Natural killer cell treated with Interleukin-12 subunit alpha and Interleukin-12 subunit beta and Interleukin-15 and Interleukin-18, amount 100 ng/mL, for 72 hours (primary cell): Measurements from ENCODE around the gene MAT2A. TPM values are rescaled to one million over a fixed set of nuclear protein-coding genes. Genes with fewer than 3 reads are reported as not detected.

Experiments used
- ATAC-seq, 2 donors: fragments of 150-1000 bp; cut with Tn5 transposase in 1 of 2; sonication (Bioruptor Pico), chemical (Tn5 transposase) in 1 of 2; 2 replicates each; pipeline ENCODE4 v1.10.0; 2021
- DNase-seq: peaks from one replicate; pipeline ENCODE4 v3.0.0; 2022; ENCODE audit warnings: low spot score
- H3K27ac Mint-ChIP-seq, 2 donors: 1 replicate in 1 of 2; 2 replicates in 1 of 2; pipeline ENCODE4 v1.8.0; 2022; ENCODE audit warnings: mixed read lengths in 2 of 2, mild to moderate bottlenecking in 1 of 2, moderate library complexity in 1 of 2
- H3K27me3 Mint-ChIP-seq, 2 donors: 1 replicate in 1 of 2; 2 replicates in 1 of 2; pipeline ENCODE4 v1.8.0; 2022; ENCODE audit warnings: mixed read lengths in 2 of 2
- H3K36me3 Mint-ChIP-seq: one replicate; pipeline ENCODE4 v1.8.0; 2022; ENCODE audit warnings: mixed read lengths
- H3K4me1 Mint-ChIP-seq, 2 donors: 1 replicate in 1 of 2; 2 replicates in 1 of 2; pipeline ENCODE4 v1.8.0; 2022; ENCODE audit warnings: low read depth in 2 of 2, mixed read lengths in 2 of 2, mild to moderate bottlenecking in 1 of 2
- H3K4me3 Mint-ChIP-seq: one replicate; pipeline ENCODE4 v1.8.0; 2022; ENCODE audit warnings: mixed read lengths
- H3K9me3 Mint-ChIP-seq: 2 replicates; pipeline ENCODE4 v1.8.0; 2022; ENCODE audit warnings: mixed read lengths
- total RNA-seq, 2 donors: library from RNA; stranded (reverse); gene quantifications; one replicate each; pipeline ENCODE4 v1.2.3, GENCODE V29; 2022

MAT2A gene
- total RNA-seq, 2 donors from 2014 or later: 246 to 503 TPM

- no peaks in the 10 kb centered on the region for H3K27me3 Mint-ChIP-seq
- peaks cover 6% of the 10 kb centered on the region for H3K36me3 Mint-ChIP-seq
- peak; percentile 93 for DNase-seq
- no peaks in the 10 kb centered on the region for H3K9me3 Mint-ChIP-seq
- H3K27ac Mint-ChIP-seq: peak within 1 kb of the TSS; percentile 89 to 96
- peak within 1 kb of the TSS; percentile 98 for H3K4me3 Mint-ChIP-seq
- peaks cover 11 to 21% of the 10 kb centered on the region in 2 donors for H3K4me1 Mint-ChIP-seq
- ATAC-seq: peak; percentile 97 to 98
Measured at GRCh38 chr2:85561280-85562212, 22.6 kb downstream of the MAT2A start, which contains the start of gene GGCX. TSS of gene GGCX (minus strand) at chr2:85561493. CDS start at chr2:85561428, 65 bp downstream.

- peaks cover 11 to 21% of the 10 kb centered on the region in 2 donors for H3K4me1 Mint-ChIP-seq
- peak overlapping the region in 1 of 2 donors; percentile 5 for H3K27ac Mint-ChIP-seq
- H3K9me3 Mint-ChIP-seq: no peaks in the 10 kb centered on the region
- ATAC-seq (no peak), DNase-seq (no peak)
- H3K4me3 Mint-ChIP-seq: no peak overlapping the region
- no peaks in the 10 kb centered on the region for H3K27me3 Mint-ChIP-seq
- no peaks in the 10 kb centered on the region for H3K36me3 Mint-ChIP-seq
Measured at GRCh38 chr2:85564144-85564563, 25.2 kb downstream of the MAT2A start.

GRCh38 chr2:85566265-85566664 lies 27.3 kb downstream of the MAT2A start:
- H3K27me3 Mint-ChIP-seq: peaks cover 5 to 13% of the 10 kb centered on the region in 2 donors
- ATAC-seq (no peak), DNase-seq (no peak)
- H3K9me3 Mint-ChIP-seq: no peaks in the 10 kb centered on the region
- no peak overlapping the region for H3K4me3 Mint-ChIP-seq
- H3K27ac Mint-ChIP-seq: no peak overlapping the region
- H3K4me1 Mint-ChIP-seq: peaks cover 5 to 6% of the 10 kb centered on the region in 2 donors
- no peaks in the 10 kb centered on the region for H3K36me3 Mint-ChIP-seq

- Mint-ChIP-seq H3K36me3 (no peaks in the 10 kb centered on the region), H3K9me3 (no peaks in the 10 kb centered on the region), H3K27me3 (peaks cover 0 to 3% of the 10 kb centered on the region in 2 donors), H3K27ac (no peak overlapping the region), H3K4me3 (no peak overlapping the region), H3K4me1 (peaks cover 18 to 27% of the 10 kb centered on the region in 2 donors)
- DNase-seq (peak; percentile 2), ATAC-seq (no peak)
Measured at GRCh38 chr2:85575739-85576138, 36.8 kb downstream of the MAT2A start.

GRCh38 chr2:85577063-85577385 lies 38.1 kb downstream of the MAT2A start:
- peaks cover 6% of the 10 kb centered on the region for H3K36me3 Mint-ChIP-seq
- no peaks in the 10 kb centered on the region for H3K27me3 Mint-ChIP-seq
- no peaks in the 10 kb centered on the region for H3K9me3 Mint-ChIP-seq
- ATAC-seq (no peak), DNase-seq (peak; percentile 47)
- H3K4me3 Mint-ChIP-seq: peak overlapping the region; percentile 95
- peaks cover 25 to 27% of the 10 kb centered on the region in 2 donors for H3K4me1 Mint-ChIP-seq
- H3K27ac Mint-ChIP-seq: peak overlapping the region; percentile 90 to 94

- H3K27me3 Mint-ChIP-seq: no peaks in the 10 kb centered on the region
- peaks cover 12% of the 10 kb centered on the region for H3K36me3 Mint-ChIP-seq
- peak within 1 kb of the TSS; percentile 90 to 94 for H3K27ac Mint-ChIP-seq
- H3K9me3 Mint-ChIP-seq: no peaks in the 10 kb centered on the region
- DNase-seq (peak; percentile 74), ATAC-seq (peak; percentile 84 to 88)
- peaks cover 29 to 30% of the 10 kb centered on the region in 2 donors for H3K4me1 Mint-ChIP-seq
- H3K4me3 Mint-ChIP-seq: peak within 1 kb of the TSS; percentile 95
Measured at GRCh38 chr2:85577386-85578242, 38.6 kb downstream of the MAT2A start, which contains the start of gene VAMP8. TSS of gene VAMP8 (plus strand) at chr2:85577586. CDS start at chr2:85577647, 61 bp downstream.

- H3K4me1 Mint-ChIP-seq: peaks cover 35 to 37% of the 10 kb centered on the region in 2 donors
- DNase-seq (peak; percentile 62), ATAC-seq (peak; percentile 57 to 59)
- peaks cover 13% of the 10 kb centered on the region for H3K36me3 Mint-ChIP-seq
- H3K27ac Mint-ChIP-seq: peak overlapping the region; percentile 90 to 94
- H3K9me3 Mint-ChIP-seq: no peaks in the 10 kb centered on the region
- peak overlapping the region; percentile 95 for H3K4me3 Mint-ChIP-seq
- no peaks in the 10 kb centered on the region for H3K27me3 Mint-ChIP-seq
Measured at GRCh38 chr2:85578243-85579180, 39.5 kb downstream of the MAT2A start.

GRCh38 chr2:85579266-85579935 lies 40.4 kb downstream of the MAT2A start:
- Mint-ChIP-seq H3K9me3 (no peaks in the 10 kb centered on the region), H3K27me3 (no peaks in the 10 kb centered on the region), H3K4me1 (peaks cover 41 to 42% of the 10 kb centered on the region in 2 donors), H3K36me3 (peaks cover 13% of the 10 kb centered on the region), H3K27ac (peak overlapping the region; percentile 90 to 94), H3K4me3 (peak overlapping the region; percentile 95)
- DNase-seq: peak; percentile 23
- no peak for ATAC-seq

- Mint-ChIP-seq H3K27me3 (no peaks in the 10 kb centered on the region), H3K4me1 (peaks cover 47% of the 10 kb centered on the region in 2 donors), H3K9me3 (no peaks in the 10 kb centered on the region), H3K36me3 (peaks cover 13% of the 10 kb centered on the region), H3K27ac (peak overlapping the region in 1 of 2 donors; percentile 94), H3K4me3 (no peak overlapping the region)
- DNase-seq: no peak
- no peak for ATAC-seq
Measured at GRCh38 chr2:85580206-85580605, 41.2 kb downstream of the MAT2A start.

- no peak overlapping the region for H3K4me3 Mint-ChIP-seq
- H3K4me1 Mint-ChIP-seq: peaks cover 53 to 55% of the 10 kb centered on the region in 2 donors
- no peaks in the 10 kb centered on the region for H3K9me3 Mint-ChIP-seq
- H3K27me3 Mint-ChIP-seq: no peaks in the 10 kb centered on the region
- peak overlapping the region in 1 of 2 donors; percentile 84 for H3K27ac Mint-ChIP-seq
- peaks cover 13% of the 10 kb centered on the region for H3K36me3 Mint-ChIP-seq
- ATAC-seq (no peak), DNase-seq (no peak)
Measured at GRCh38 chr2:85582492-85582891, 43.5 kb downstream of the MAT2A start.

- H3K9me3 Mint-ChIP-seq: no peaks in the 10 kb centered on the region
- H3K27ac Mint-ChIP-seq: peak overlapping the region; percentile 84 to 95
- ATAC-seq: peak; percentile 81 to 84
- H3K27me3 Mint-ChIP-seq: no peaks in the 10 kb centered on the region
- peak; percentile 80 for DNase-seq
- H3K36me3 Mint-ChIP-seq: peaks cover 13% of the 10 kb centered on the region
- peaks cover 52 to 57% of the 10 kb centered on the region in 2 donors for H3K4me1 Mint-ChIP-seq
- peak overlapping the region; percentile 90 for H3K4me3 Mint-ChIP-seq
Measured at GRCh38 chr2:85583667-85584353, 44.8 kb downstream of the MAT2A start.

- Mint-ChIP-seq H3K36me3 (peaks cover 13% of the 10 kb centered on the region), H3K4me3 (peak within 1 kb of the TSS; percentile 90), H3K4me1 (peaks cover 50 to 57% of the 10 kb centered on the region in 2 donors), H3K9me3 (no peaks in the 10 kb centered on the region), H3K27me3 (no peaks in the 10 kb centered on the region), H3K27ac (peak within 1 kb of the TSS; percentile 84 to 95)
- ATAC-seq: peak; percentile 74 to 86
- DNase-seq: no peak
Measured at GRCh38 chr2:85584354-85584856, 45.4 kb downstream of the MAT2A start, which contains the start of gene VAMP5. TSS of gene VAMP5 (plus strand) at chr2:85584431. CDS start at chr2:85584491, 60 bp downstream.
